ENCODE measurements around the gene PAPPA2. TPM values are rescaled to one million over a fixed set of nuclear protein-coding genes. Genes with fewer than 3 reads are reported as not detected.

Gene PAPPA2
- total RNA-seq, 2 experiments from 2014 or later: 0.03 to 0.05 TPM

- no peak for ATAC-seq
- DNase-seq: no peak
- Mint-ChIP-seq H3K27me3 (ENCODE audit: low read depth) (no peaks in the 10 kb centered on the region), H3K9me3 (ENCODE audit: insufficient read depth) (no peaks in the 10 kb centered on the region), H3K4me1 (ENCODE audit: low read depth) (peaks cover 4% of the 10 kb centered on the region), H3K36me3 (ENCODE audit: low read depth) (no peaks in the 10 kb centered on the region), H3K4me3 (no peak overlapping the region), H3K27ac (no peak overlapping the region)
- ChIA-PET CTCF (no interaction called here), POLR2A (no interaction called here)
Measured at GRCh38 chr1:176894450-176894849, 431.5 kb downstream of the PAPPA2 start.
